Fibroblast of lung (primary cell): ENCODE results near the gene PIGR.

Experiments used
- EZH2 ChIP-seq: IDR thresholded peaks from 2 replicates; pipeline ENCODE4 v1.5.1; 2012; ENCODE audit warnings: low read length, control low read depth, mild to moderate bottlenecking; ENCODE audit errors: missing control alignments
- TF ChIP-seq, protein P1 (sequence below), 2 donors: IDR thresholded peaks in 1 of 2; conservative IDR thresholded peaks in 1 of 2; 1 replicate in 1 of 2; 2 replicates in 1 of 2; pipeline ENCODE4 v1.5.1; 2011 to 2012; ENCODE audit warnings: low read length in 2 of 2, control low read depth in 1 of 2, inconsistent platforms in 1 of 2, low read depth in 1 of 2, mild to moderate bottlenecking in 1 of 2

DNA sequence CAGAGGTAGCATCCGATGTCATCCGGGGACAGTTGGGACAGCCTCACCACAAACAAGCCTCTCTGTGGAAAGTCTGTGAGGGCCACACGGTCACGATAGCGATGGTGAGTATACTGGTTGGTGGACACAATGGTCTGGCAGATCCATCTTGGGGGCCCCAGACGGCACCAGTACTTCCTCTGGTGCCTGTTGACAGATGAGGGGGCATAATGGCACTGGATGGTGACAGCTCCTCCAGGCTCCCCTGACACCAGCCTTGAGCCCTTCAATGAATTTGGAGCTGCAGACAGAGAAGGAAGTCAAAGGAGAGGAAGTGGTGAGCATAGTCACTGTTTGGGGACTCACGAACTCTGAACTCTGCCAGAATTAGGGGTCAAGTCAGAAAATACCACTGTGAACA lies 16.0 kb upstream of the PIGR start:
- TF ChIP-seq, protein P1, sequence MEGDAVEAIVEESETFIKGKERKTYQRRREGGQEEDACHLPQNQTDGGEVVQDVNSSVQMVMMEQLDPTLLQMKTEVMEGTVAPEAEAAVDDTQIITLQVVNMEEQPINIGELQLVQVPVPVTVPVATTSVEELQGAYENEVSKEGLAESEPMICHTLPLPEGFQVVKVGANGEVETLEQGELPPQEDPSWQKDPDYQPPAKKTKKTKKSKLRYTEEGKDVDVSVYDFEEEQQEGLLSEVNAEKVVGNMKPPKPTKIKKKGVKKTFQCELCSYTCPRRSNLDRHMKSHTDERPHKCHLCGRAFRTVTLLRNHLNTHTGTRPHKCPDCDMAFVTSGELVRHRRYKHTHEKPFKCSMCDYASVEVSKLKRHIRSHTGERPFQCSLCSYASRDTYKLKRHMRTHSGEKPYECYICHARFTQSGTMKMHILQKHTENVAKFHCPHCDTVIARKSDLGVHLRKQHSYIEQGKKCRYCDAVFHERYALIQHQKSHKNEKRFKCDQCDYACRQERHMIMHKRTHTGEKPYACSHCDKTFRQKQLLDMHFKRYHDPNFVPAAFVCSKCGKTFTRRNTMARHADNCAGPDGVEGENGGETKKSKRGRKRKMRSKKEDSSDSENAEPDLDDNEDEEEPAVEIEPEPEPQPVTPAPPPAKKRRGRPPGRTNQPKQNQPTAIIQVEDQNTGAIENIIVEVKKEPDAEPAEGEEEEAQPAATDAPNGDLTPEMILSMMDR (conservative IDR thresholded peaks at IDR 0.05 in 1 of 2, IDR thresholded peaks at IDR 0.05 in 1 of 2; ENCODE audit: low read depth in 1 of 2, low read length in 2 of 2), result no peak
- no peak for TF ChIP-seq EZH2
